Upper lobe of left lung (tissue), 6 donors: ENCODE results near the gene PRKCSH. TPM values are rescaled to one million over a fixed set of nuclear protein-coding genes. Genes with fewer than 3 reads are reported as not detected.
"Not testable (repeated sequence)": the region's sequence is repeated elsewhere in the genome, so short reads cannot be mapped to it uniquely, and the experiment has no call there.

Experiments used
- ATAC-seq, 2 donors: fragments of 200-7000 bp; cut with Tn5 transposase; one replicate each; pipeline ENCODE4 v1.9.1; 2022; ENCODE audit warnings: mild to moderate bottlenecking in 2 of 2, moderate library complexity in 2 of 2; ENCODE audit not compliant: low FRiP score in 2 of 2
- DNase-seq, 2 donors: peaks; one replicate each; pipeline ENCODE4 v3.0.0-alpha.2; 2019 to 2020
- H3K27ac ChIP-seq, 4 donors: fragments of 200-600 bp; sonication (generic); one replicate each; pipeline ENCODE4 v1.5.1; 2016 to 2019
- H3K27me3 ChIP-seq, 4 donors: fragments of 200-600 bp; sonication (generic); one replicate each; pipeline ENCODE4 v1.5.1; 2017 to 2019
- H3K36me3 ChIP-seq, 4 donors: fragments of 200-600 bp; sonication (generic); one replicate each; pipeline ENCODE4 v1.5.1; 2016 to 2019
- H3K4me1 ChIP-seq, 4 donors: fragments of 200-600 bp; sonication (generic); one replicate each; pipeline ENCODE4 v1.5.1; 2018 to 2019
- H3K4me3 ChIP-seq, 4 donors: fragments of 200-600 bp; sonication (generic); one replicate each; pipeline ENCODE4 v1.5.1; 2017 to 2019; ENCODE audit warnings: mild to moderate bottlenecking in 2 of 4, moderate library complexity in 1 of 4
- H3K9me3 ChIP-seq, 4 donors: fragments of 200-600 bp; sonication (generic); one replicate each; pipeline ENCODE4 v1.5.1; 2018 to 2019
- EP300 ChIP-seq, 4 donors: sonication (generic); formaldehyde crosslinking; IDR thresholded peaks; one replicate each; pipeline ENCODE4 v1.5.1; 2017; ENCODE audit warnings: antibody characterized with exemption in 4 of 4, control low read depth in 2 of 4
- POLR2A ChIP-seq, 4 donors: fragments of 450-650 bp; IDR thresholded peaks; one replicate each; pipeline ENCODE4 v1.5.1; 2016 to 2017; ENCODE audit warnings: antibody characterized with exemption in 4 of 4, mild to moderate bottlenecking in 2 of 4
- POLR2AphosphoS5 ChIP-seq, 2 donors: sonication (generic); formaldehyde crosslinking; IDR thresholded peaks; one replicate each; pipeline ENCODE4 v1.5.1; 2017; ENCODE audit warnings: antibody characterized with exemption in 2 of 2
- WGBS, 2 donors: methylation state at CpG; one replicate each; pipeline ENCODE4 v1.1.5; 2017 to 2018; 5-methylcytosine and 5-hydroxymethylcytosine counted together
- total RNA-seq, 6 donors: library from RNA; depleted of rRNA in 4 of 6; stranded (reverse); fragments of >200 nt in 4 of 6; gene quantifications; one replicate each; pipeline versions ENCODE4 v1.1.0 to v1.2.1, GENCODE V29; 2016 to 2021
- TF ChIP-seq, protein P1 (sequence below), 6 experiments: fragments of 450-650 bp in 4 of 6; fragments of 200-600 bp in 2 of 6; sonication (generic) in 2 of 6; IDR thresholded peaks; one replicate each; pipeline ENCODE4 v1.5.1; 2016 to 2019; ENCODE audit warnings: antibody characterized with exemption in 6 of 6
- donor health status: DM: no; HTN: no; CAD: no; lungs with moderate emphysema.
- donor health status: DM: no; HTN: yes; CAD: no; lungs with severe emphysema.

The PRKCSH gene
- total RNA-seq, 6 donors from 2014 or later, result 124 to 341 (median 187) TPM

DNA sequence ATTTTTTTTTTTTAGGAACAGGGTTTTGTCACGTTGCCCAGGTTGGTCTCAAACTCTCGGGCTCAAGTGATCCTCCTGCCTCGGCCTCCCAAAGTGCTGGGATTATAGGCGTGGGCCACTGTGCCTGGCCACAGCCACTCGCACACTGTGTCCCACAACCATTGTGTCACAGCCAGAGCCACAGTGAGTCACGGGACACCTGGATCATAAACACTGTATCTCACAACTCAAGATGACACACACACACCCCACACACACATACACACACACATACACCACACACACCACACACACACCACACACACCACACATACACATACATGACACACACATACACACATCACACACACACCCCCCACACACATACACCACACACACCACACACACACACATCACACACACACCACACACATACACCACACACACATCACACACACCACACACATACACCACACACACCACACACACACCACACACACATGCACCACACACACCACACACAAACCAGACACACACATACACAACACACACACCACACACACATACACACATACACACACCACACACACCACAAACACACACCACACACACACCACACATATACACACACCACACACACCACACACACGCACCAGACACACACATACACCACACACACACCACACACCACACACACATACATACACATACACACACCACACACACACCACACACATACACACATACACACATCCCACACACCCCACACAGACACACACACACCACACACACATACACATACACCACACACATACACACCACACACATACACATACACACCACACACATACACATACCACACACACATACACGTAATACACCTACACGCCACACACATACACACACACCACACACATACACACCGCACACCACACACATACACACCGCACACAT, 29.2 kb downstream of the PRKCSH start:
- Histone ChIP-seq H3K36me3 (no peaks in the 10 kb centered on the region), H3K27ac (no peak overlapping the region), H3K9me3 (no peaks in the 10 kb centered on the region), H3K27me3 (no peaks in the 10 kb centered on the region), H3K4me3 (no peak overlapping the region), H3K4me1 (no peaks in the 10 kb centered on the region)
- 83 to 85% methylated on average over 11 of the region's 11 CpGs for WGBS, 2 donors
- TF ChIP-seq POLR2A (IDR thresholded peaks at IDR 0.05) (no peak), POLR2AphosphoS5 (IDR thresholded peaks at IDR 0.05) (no peak)
- ATAC-seq (no peak), DNase-seq (no peak)

DNA sequence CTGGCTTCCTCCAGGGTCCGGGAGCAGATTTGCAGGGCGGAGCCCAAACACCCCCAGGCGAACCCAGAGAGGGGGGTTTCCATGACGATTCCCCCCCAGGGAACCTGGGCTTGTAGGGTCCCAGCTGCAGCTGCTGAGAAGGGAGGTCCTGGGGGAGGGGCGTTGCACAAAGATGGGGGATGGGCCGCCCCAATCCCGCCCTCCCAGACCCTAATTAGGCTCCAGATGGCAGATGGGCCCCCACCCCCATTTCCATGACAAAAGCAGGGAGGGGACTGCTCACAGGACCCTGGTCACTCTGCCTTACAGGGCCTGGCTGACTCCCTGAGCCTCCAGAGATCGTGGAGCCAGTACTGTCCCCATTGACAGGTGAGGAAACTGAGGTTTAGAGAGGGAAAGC, 30.2 kb downstream of the PRKCSH start:
- WGBS, 2 donors, result 32 to 51% methylated on average over 5 to 8 of the region's 8 CpGs
- Histone ChIP-seq H3K36me3 (no peaks in the 10 kb centered on the region), H3K4me3 (no peak overlapping the region), H3K4me1 (no peaks in the 10 kb centered on the region), H3K9me3 (no peaks in the 10 kb centered on the region), H3K27ac (no peak overlapping the region), H3K27me3 (no peaks in the 10 kb centered on the region)
- no peak for DNase-seq
- TF ChIP-seq POLR2A (IDR thresholded peaks at IDR 0.05) (no peak), EP300 (IDR thresholded peaks at IDR 0.05) (no peak), POLR2AphosphoS5 (IDR thresholded peaks at IDR 0.05) (no peak)
- TF ChIP-seq, protein P1, sequence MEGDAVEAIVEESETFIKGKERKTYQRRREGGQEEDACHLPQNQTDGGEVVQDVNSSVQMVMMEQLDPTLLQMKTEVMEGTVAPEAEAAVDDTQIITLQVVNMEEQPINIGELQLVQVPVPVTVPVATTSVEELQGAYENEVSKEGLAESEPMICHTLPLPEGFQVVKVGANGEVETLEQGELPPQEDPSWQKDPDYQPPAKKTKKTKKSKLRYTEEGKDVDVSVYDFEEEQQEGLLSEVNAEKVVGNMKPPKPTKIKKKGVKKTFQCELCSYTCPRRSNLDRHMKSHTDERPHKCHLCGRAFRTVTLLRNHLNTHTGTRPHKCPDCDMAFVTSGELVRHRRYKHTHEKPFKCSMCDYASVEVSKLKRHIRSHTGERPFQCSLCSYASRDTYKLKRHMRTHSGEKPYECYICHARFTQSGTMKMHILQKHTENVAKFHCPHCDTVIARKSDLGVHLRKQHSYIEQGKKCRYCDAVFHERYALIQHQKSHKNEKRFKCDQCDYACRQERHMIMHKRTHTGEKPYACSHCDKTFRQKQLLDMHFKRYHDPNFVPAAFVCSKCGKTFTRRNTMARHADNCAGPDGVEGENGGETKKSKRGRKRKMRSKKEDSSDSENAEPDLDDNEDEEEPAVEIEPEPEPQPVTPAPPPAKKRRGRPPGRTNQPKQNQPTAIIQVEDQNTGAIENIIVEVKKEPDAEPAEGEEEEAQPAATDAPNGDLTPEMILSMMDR (IDR thresholded peaks at IDR 0.05), result no peak
- peak in 1 of 2 donors; percentile 45 for ATAC-seq

DNA sequence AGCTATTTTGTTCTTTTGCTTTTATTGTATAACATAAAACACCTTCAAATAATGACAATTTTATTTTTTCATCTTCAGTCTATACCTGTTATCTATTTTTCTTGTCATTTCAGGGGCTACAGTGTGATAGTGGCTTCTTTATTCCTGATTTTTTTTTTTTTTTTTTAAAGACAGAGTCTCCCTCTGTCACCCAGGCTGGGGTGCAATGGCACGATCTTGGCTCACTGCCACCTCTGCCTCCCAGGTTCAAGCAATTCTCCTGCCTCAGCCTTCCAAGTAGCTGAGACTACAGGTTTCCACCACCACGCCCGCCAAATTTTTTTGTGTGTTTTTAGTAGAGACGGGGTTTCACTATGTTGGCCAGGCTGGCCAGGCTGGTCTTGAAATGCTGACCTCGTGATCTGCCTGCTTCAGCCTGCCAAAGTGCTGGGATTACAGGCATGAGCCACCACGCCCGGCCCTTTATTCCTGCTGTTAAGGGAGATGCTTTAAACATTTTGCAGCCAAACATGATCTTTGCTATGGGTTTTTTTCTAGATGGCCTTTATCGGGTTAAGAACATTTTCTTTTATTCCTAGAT, 32.9 kb downstream of the PRKCSH start:
- not testable (repeated sequence) for ATAC-seq, H3K4me3 ChIP-seq, H3K36me3 ChIP-seq, H3K27me3 ChIP-seq, H3K27ac ChIP-seq, DNase-seq, H3K9me3 ChIP-seq, H3K4me1 ChIP-seq
- WGBS, 2 donors, result 51 to 64% methylated on average over 8 of the region's 8 CpGs

DNA sequence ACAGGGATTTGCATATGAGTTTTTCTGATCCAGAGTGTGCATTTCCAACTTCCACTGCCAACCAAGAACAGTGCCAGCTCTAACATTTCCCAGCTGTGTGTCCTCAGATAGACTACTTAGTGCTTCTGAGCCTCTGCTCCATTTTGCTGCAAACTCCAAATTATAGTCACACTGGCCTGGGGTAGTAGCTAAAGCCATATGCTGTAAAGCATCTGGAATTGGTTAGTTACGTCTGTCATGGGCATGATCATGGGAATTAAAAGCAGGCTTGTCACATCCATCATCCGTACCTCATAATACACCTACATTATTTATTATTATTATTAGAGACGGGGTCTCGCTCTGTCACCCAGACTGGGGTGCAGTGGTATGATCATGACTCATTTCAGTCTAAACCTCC, 38.3 kb downstream of the PRKCSH start:
- H3K36me3 ChIP-seq, result no peaks in the 10 kb centered on the region
- 70 to 74% methylated on average over 4 of the region's 4 CpGs for WGBS, 2 donors
- H3K9me3 ChIP-seq, result no peaks in the 10 kb centered on the region
- ATAC-seq (no peak), DNase-seq (no peak)
- H3K27me3 ChIP-seq, result no peaks in the 10 kb centered on the region
- TF ChIP-seq POLR2AphosphoS5 (IDR thresholded peaks at IDR 0.05) (no peak), POLR2A (IDR thresholded peaks at IDR 0.05) (no peak), EP300 (IDR thresholded peaks at IDR 0.05) (no peak)
- TF ChIP-seq, protein P1 (IDR thresholded peaks at IDR 0.05), result no peak
- no peak overlapping the region for H3K27ac ChIP-seq
- H3K4me1 ChIP-seq, result no peaks in the 10 kb centered on the region
- no peak overlapping the region for H3K4me3 ChIP-seq

DNA sequence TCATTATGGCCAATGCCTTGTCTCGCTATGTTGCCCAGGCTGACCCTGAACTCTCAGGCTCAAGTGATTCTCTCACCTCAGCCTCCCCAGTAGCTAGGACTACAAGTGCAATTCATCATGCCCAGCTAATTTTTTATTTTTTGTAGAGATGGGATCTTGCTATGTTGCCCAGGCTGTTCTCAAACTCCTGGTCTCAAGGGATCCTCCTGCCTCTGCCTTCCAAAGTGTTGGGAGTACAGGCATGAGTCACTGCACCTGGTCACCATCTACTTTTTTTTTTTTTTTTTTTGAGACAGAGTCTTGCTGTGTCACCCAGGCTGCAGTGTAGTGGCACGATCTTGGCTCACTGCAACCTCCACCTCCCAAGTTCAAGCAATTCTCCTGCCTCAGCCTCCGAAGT, 39.9 kb downstream of the PRKCSH start:
- 96 to 100% methylated on average over 3 of the region's 3 CpGs for WGBS, 2 donors
- not testable (repeated sequence) for H3K36me3 ChIP-seq, H3K27ac ChIP-seq, H3K9me3 ChIP-seq, H3K4me3 ChIP-seq, ATAC-seq, DNase-seq
- peaks cover 2 to 12% (median 10%) of the 10 kb centered on the region in 4 donors for H3K27me3 ChIP-seq
- H3K4me1 ChIP-seq, result peaks cover 12 to 15% (median 13%) of the 10 kb centered on the region in 4 donors

DNA sequence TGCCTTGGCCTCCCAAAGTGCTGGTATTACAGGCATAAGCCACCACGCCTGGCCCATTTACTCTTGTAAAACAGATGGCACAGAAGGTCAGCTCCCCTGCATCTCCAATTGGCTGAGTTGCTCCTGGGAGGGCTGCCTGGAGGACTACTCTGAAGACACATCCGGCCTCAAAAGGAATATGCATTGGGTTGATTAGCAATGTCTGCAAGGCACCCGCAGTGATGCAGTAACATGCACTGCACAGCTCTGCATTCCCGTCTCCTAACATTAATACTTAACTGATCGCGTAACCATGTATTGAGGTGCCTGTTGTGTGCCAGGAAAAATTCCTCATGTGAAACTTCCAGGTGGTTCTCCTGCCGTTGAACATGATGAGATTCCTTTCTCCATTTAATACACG, 40.4 kb downstream of the PRKCSH start:
- Histone ChIP-seq H3K4me3 (no peak overlapping the region), H3K27ac (no peak overlapping the region), H3K36me3 (no peaks in the 10 kb centered on the region), H3K4me1 (peaks cover 15 to 20% (median 18%) of the 10 kb centered on the region in 4 donors), H3K9me3 (no peaks in the 10 kb centered on the region), H3K27me3 (peaks cover 2 to 17% (median 15%) of the 10 kb centered on the region in 4 donors)
- 75 to 78% methylated on average over 6 to 8 of the region's 8 CpGs for WGBS, 2 donors
- DNase-seq (no peak), ATAC-seq (no peak)
- TF ChIP-seq POLR2AphosphoS5 (IDR thresholded peaks at IDR 0.05) (no peak), EP300 (IDR thresholded peaks at IDR 0.05) (no peak), POLR2A (IDR thresholded peaks at IDR 0.05) (no peak)
- TF ChIP-seq, protein P1 (IDR thresholded peaks at IDR 0.05), result no peak
